HCT116 (cell line): ENCODE results near the gene SYNGR1. TPM values are rescaled to one million over a fixed set of nuclear protein-coding genes. Genes with fewer than 3 reads are reported as not detected.
A peak's percentile ranks its signal among the peaks of the same experiment; 100 is the strongest.

Experiments
- ATAC-seq: fragments of 200-7000 bp; cut with Tn5 transposase; 2 replicates; pipeline ENCODE4 v1.9.1; 2020; ENCODE audit warnings: mild to moderate bottlenecking, moderate library complexity
- BruUV-seq: library from RNA; stranded (reverse); fragments of 400-500 nt; replicated peaks from 2 replicates; lab custom pipeline; 2021; lab: Mats Ljungman, UMichigan
- CTCF ChIA-PET: fragments of 300-600 bp; sonication (Branson Sonifier 250); formaldehyde crosslinking; loops from one replicate; lab custom pipeline; 2021; ENCODE audit warnings: antibody characterized with exemption; lab: Charles Lee
- POLR2A ChIA-PET: fragments of 300-600, 350-600 bp; sonication (Branson Sonifier 250); formaldehyde crosslinking; loops from one replicate; lab custom pipeline; 2021; ENCODE audit warnings: antibody characterized with exemption; lab: Charles Lee
- RAD21 ChIA-PET, 2 experiments: fragments of 300-600 bp; sonication (Branson Sonifier 250); formaldehyde crosslinking; loops; one replicate each; lab custom pipeline; 2023; ENCODE audit warnings: low total read pairs in 2 of 2; ENCODE audit not compliant: uncharacterized antibody in 2 of 2, unreplicated experiment in 2 of 2, low non-redundant PET in 1 of 2; lab: Charles Lee
- DNase-seq: peaks from one replicate; pipeline ENCODE4 v3.0.0-alpha.2; 2010; ENCODE audit warnings: low read depth, low spot score
- H2AFZ ChIP-seq: fragments of 200-600 bp; shearing (Covaris generic), sonication (generic); 2 replicates; pipeline ENCODE4 v1.6.1; 2017; ENCODE audit warnings: low read depth, mixed run types, mixed read lengths, antibody characterized with exemption, low read length; ENCODE audit not compliant: poor library complexity, severe bottlenecking
- H3K27ac ChIP-seq: 2 replicates; pipeline ENCODE4 v1.5.1; 2012; ENCODE audit warnings: low read depth, low read length
- H3K27me3 ChIP-seq: fragments of 200-600 bp; sonication (generic); 2 replicates; pipeline ENCODE4 v1.6.1; 2016; ENCODE audit warnings: mixed run types, low read length, mixed read lengths; ENCODE audit not compliant: insufficient read depth
- H3K36me3 ChIP-seq, 2 experiments: fragments of 200-500 bp in 1 of 2; fragments of 200-600 bp in 1 of 2; sonication (Bioruptor generic) in 1 of 2; sonication (generic) in 1 of 2; 2 replicates each; pipeline versions ENCODE4 v1.5.1 to v1.6.1; 2014 to 2016; ENCODE audit warnings: low read length in 2 of 2, inconsistent platforms in 1 of 2, mixed read lengths in 1 of 2, mixed run types in 1 of 2; ENCODE audit not compliant: insufficient read depth in 2 of 2, control insufficient read depth in 1 of 2
- H3K4me1 ChIP-seq, 2 experiments: fragments of 200-600 bp in 1 of 2; sonication (generic) in 1 of 2; 2 replicates each; pipeline versions ENCODE4 v1.5.1 to v1.6.1; 2012 to 2017; ENCODE audit warnings: low read length in 2 of 2, inconsistent platforms in 1 of 2, mild to moderate bottlenecking in 1 of 2, mixed read lengths in 1 of 2, mixed run types in 1 of 2, moderate library complexity in 1 of 2; ENCODE audit not compliant: insufficient read depth in 2 of 2, control insufficient read depth in 1 of 2
- H3K4me2 ChIP-seq: fragments of 200-600 bp; sonication (generic); 2 replicates; pipeline ENCODE4 v1.6.1; 2017; ENCODE audit warnings: mixed run types, low read length, mixed read lengths
- H3K4me3 ChIP-seq, 2 experiments: fragments of 200-600 bp in 1 of 2; sonication (generic) in 1 of 2; replicated peaks in 1 of 2; 2 replicates each; pipeline ENCODE4 v1.5.1; 2011 to 2016; ENCODE audit warnings: low read length in 2 of 2, control low read depth in 1 of 2, low read depth in 1 of 2, mild to moderate bottlenecking in 1 of 2, mixed read lengths in 1 of 2, mixed run types in 1 of 2
- H3K79me2 ChIP-seq: fragments of 200-600 bp; sonication (generic); 2 replicates; pipeline ENCODE4 v1.6.1; 2017; ENCODE audit warnings: mild to moderate bottlenecking, mixed run types, low read length, moderate library complexity, mixed read lengths; ENCODE audit not compliant: insufficient read depth
- H3K9ac ChIP-seq: fragments of 200-600 bp; sonication (generic); 2 replicates; pipeline ENCODE4 v1.6.1; 2016; ENCODE audit warnings: low read length, mixed read lengths
- H3K9me2 ChIP-seq: fragments of 200-600 bp; sonication (generic), shearing (Covaris generic); 2 replicates; pipeline ENCODE4 v1.6.1; 2017; ENCODE audit warnings: mixed run types, mild to moderate bottlenecking, moderate library complexity; ENCODE audit not compliant: insufficient read depth
- H3K9me3 ChIP-seq, 2 experiments: fragments of 200-500 bp in 1 of 2; fragments of 200-600 bp in 1 of 2; sonication (Bioruptor generic) in 1 of 2; sonication (generic) in 1 of 2; 2 replicates each; pipeline ENCODE4 v1.6.1; 2014 to 2017; ENCODE audit warnings: low read length in 2 of 2, mixed read lengths in 2 of 2, inconsistent platforms in 1 of 2, low read depth in 1 of 2, mild to moderate bottlenecking in 1 of 2, mixed run types in 1 of 2, moderate library complexity in 1 of 2; ENCODE audit not compliant: control insufficient read depth in 1 of 2, insufficient read depth in 1 of 2
- H4K20me1 ChIP-seq: fragments of 200-600 bp; sonication (generic), shearing (Covaris generic); 2 replicates; pipeline ENCODE4 v1.6.1; 2017; ENCODE audit warnings: mixed run types, mild to moderate bottlenecking, moderate library complexity; ENCODE audit not compliant: insufficient read depth
- CBX3 ChIP-seq: IDR thresholded peaks from 2 replicates; pipeline ENCODE4 v1.6.1; 2012; ENCODE audit warnings: low read depth
- CEBPB ChIP-seq: IDR thresholded peaks from 2 replicates; pipeline ENCODE4 v1.6.1; 2012; ENCODE audit warnings: low read depth
- CTCF ChIP-seq, 3 experiments: fragments of 200-600 bp in 1 of 3; sonication (generic) in 1 of 3; IDR thresholded peaks in 2 of 3; conservative IDR thresholded peaks in 1 of 3; 2 replicates each; pipeline ENCODE4 v1.5.1; 2012 to 2017; ENCODE audit warnings: low read depth in 2 of 3, low read length in 2 of 3, antibody characterized with exemption in 1 of 3, borderline replicate concordance in 1 of 3, control low read depth in 1 of 3, mild to moderate bottlenecking in 1 of 3, mixed read lengths in 1 of 3, mixed run types in 1 of 3, moderate library complexity in 1 of 3; ENCODE audit not compliant: insufficient read depth in 1 of 3
- EGR1 ChIP-seq: IDR thresholded peaks from 2 replicates; pipeline ENCODE4 v1.6.1; 2012; ENCODE audit warnings: low read depth
- ELF1 ChIP-seq: IDR thresholded peaks from 2 replicates; pipeline ENCODE4 v1.6.1; 2012; ENCODE audit warnings: low read depth, borderline replicate concordance
- EZH2 ChIP-seq: fragments of 200-600 bp; sonication (generic); IDR thresholded peaks from 2 replicates; pipeline ENCODE4 v1.6.1; 2017; ENCODE audit warnings: antibody characterized with exemption, mixed run types
- EZH2phosphoT487 ChIP-seq: fragments of 200-600 bp; IDR thresholded peaks from 2 replicates; pipeline ENCODE4 v1.6.1; 2018; ENCODE audit warnings: antibody characterized with exemption, borderline replicate concordance
- FOSL1 ChIP-seq: IDR thresholded peaks from 2 replicates; pipeline ENCODE4 v1.6.1; 2012; ENCODE audit warnings: low read depth
- MAX ChIP-seq: IDR thresholded peaks from 2 replicates; pipeline ENCODE4 v1.6.1; 2012
- POLR2A ChIP-seq: IDR thresholded peaks from 2 replicates; pipeline ENCODE4 v1.7.0; 2011; ENCODE audit warnings: borderline replicate concordance; ENCODE audit not compliant: insufficient read depth, insufficient read length; ENCODE audit errors: extremely low read depth
- REST ChIP-seq: IDR thresholded peaks from 2 replicates; pipeline ENCODE4 v1.6.1; 2012; ENCODE audit warnings: low read depth
- SIN3A ChIP-seq: IDR thresholded peaks from 2 replicates; pipeline ENCODE4 v1.6.1; 2012; ENCODE audit warnings: low read depth
- SP1 ChIP-seq: IDR thresholded peaks from 2 replicates; pipeline ENCODE4 v1.6.1; 2012; ENCODE audit warnings: low read depth
- SRF ChIP-seq: IDR thresholded peaks from 2 replicates; pipeline ENCODE4 v1.6.1; 2012; ENCODE audit warnings: low read depth
- TCF7L2 ChIP-seq: IDR thresholded peaks from 2 replicates; pipeline ENCODE4 v1.7.0; 2011; ENCODE audit warnings: borderline replicate concordance, inconsistent platforms; ENCODE audit not compliant: insufficient read depth, insufficient read length; ENCODE audit errors: extremely low read depth
- YY1 ChIP-seq: IDR thresholded peaks from 2 replicates; pipeline ENCODE4 v1.6.1; 2011; ENCODE audit warnings: low read length, low read depth, moderate library complexity, mild to moderate bottlenecking; ENCODE audit not compliant: insufficient replicate concordance; ENCODE audit errors: extremely low read depth
- ZFX ChIP-seq: fragments of 450-650 bp; IDR thresholded peaks from 2 replicates; pipeline ENCODE4 v1.6.1; 2017
- ZNF274 ChIP-seq: fragments of 200-500 bp; sonication (Bioruptor generic); IDR thresholded peaks from 2 replicates; pipeline ENCODE4 v1.6.1; 2014; ENCODE audit warnings: mild to moderate bottlenecking, low read depth, low read length, inconsistent platforms
- intact Hi-C: fragments of 100-400 bp; cut with micrococcal nuclease; formaldehyde crosslinking; loops from 2 replicates; pipeline ENCODE4 v1.10.0; 2022
- total RNA-seq: library from RNA; stranded (reverse); gene quantifications from one replicate; pipeline ENCODE4 v1.2.1, GENCODE V29; 2021; ENCODE audit not compliant: unreplicated experiment

Gene SYNGR1
- total RNA-seq, 1 experiment from 2014 or later = 20.7 TPM

- no peaks in the 10 kb centered on the region for H3K9me3 ChIP-seq
- ChIA-PET CTCF (interaction anchor here (0.7 to 1.2 kb wide), 8 partner anchors 24 to 538 kb away, joined by 3 to 8 read pairs (median 4); partner anchors contain the start of gene PDGFB), POLR2A (interaction anchor here (1.0 to 1.7 kb wide), 5 partner anchors 9 to 136 kb away, joined by 3 to 6 read pairs (median 4); no protein-coding TSS in a partner anchor), RAD21 (interaction anchor here (0.8 to 1.1 kb wide), 2 partner anchors 134 to 136 kb away, joined by 3 to 5 read pairs (median 3); no protein-coding TSS in a partner anchor)
- H3K79me2 ChIP-seq = no peaks in the 10 kb centered on the region
- intact Hi-C loops = loop anchor here (5.0 kb wide), 2 partner anchors 299 to 434 kb away; partner anchors contain the start of gene CBX6
- H3K9ac ChIP-seq = no peak overlapping the region
- no peak overlapping the region for H2AFZ ChIP-seq
- no peaks in the 10 kb centered on the region for H3K36me3 ChIP-seq
- no peaks in the 10 kb centered on the region for H3K9me2 ChIP-seq
- H3K4me1 ChIP-seq = peaks cover 52 to 64% of the 10 kb centered on the region in 2 experiments
- no peaks in the 10 kb centered on the region for H3K27me3 ChIP-seq
- H3K4me3 ChIP-seq = no peak overlapping the region
- DNase-seq (no peak), ATAC-seq (no peak)
- H3K4me2 ChIP-seq = no peak overlapping the region
- H4K20me1 ChIP-seq = no peaks in the 10 kb centered on the region
- BruUV-seq = no TSS peak
- no peak overlapping the region for H3K27ac ChIP-seq
- TF ChIP-seq POLR2A (no peak), REST (no peak), TCF7L2 (no peak), EZH2 (no peak), ELF1 (no peak), ZFX (no peak), SIN3A (no peak), EGR1 (no peak), MAX (no peak), ZNF274 (no peak), CBX3 (no peak), YY1 (peak; percentile 6), EZH2phosphoT487 (no peak), SRF (no peak), CEBPB (no peak), FOSL1 (no peak), CTCF (IDR thresholded peaks at IDR 0.05 in 2 of 3, conservative IDR thresholded peaks at IDR 0.05 in 1 of 3; ENCODE audit: borderline replicate concordance in 1 of 3, insufficient read depth in 1 of 3, low read depth in 2 of 3, low read length in 2 of 3) (peak in 2 of 3 experiments; percentile 53 to 75; a peak in 4 of 6 replicates), SP1 (no peak)
- TF ChIP-seq, all 23 proteins: peak for 2
These were observed 43.1 kb upstream of the SYNGR1 start for GRCh38 chr22:39306456-39307361.
